Thyroid gland (tissue), 4 donors: Measurements from ENCODE around the gene ARFGEF3.

ENCODE experiments used
- CTCF ChIP-seq, 6 experiments: fragments of 200-600 bp in 3 of 6; fragments of 450-650 bp in 3 of 6; sonication (generic) in 3 of 6; IDR thresholded peaks; one replicate each; pipeline ENCODE4 v1.5.1; 2016 to 2019; ENCODE audit warnings: antibody characterized with exemption in 6 of 6, mild to moderate bottlenecking in 2 of 6, inconsistent platforms in 1 of 6, moderate library complexity in 1 of 6
- POLR2A ChIP-seq, 2 donors: fragments of 450-650 bp; IDR thresholded peaks; one replicate each; pipeline ENCODE4 v1.6.1; 2017; ENCODE audit warnings: antibody characterized with exemption in 2 of 2, mild to moderate bottlenecking in 2 of 2, moderate library complexity in 1 of 2

GRCh38 chr6:138267971-138268895 lies 106.5 kb downstream of the ARFGEF3 start:
- no peak for TF ChIP-seq CTCF (IDR thresholded peaks at IDR 0.05)
- no peak for TF ChIP-seq POLR2A (IDR thresholded peaks at IDR 0.05)
